ENCODE results near the gene TPRX2. TPM values are rescaled to one million over a fixed set of nuclear protein-coding genes. Genes with fewer than 3 reads are reported as not detected.
"Not testable (repeated sequence)": the region's sequence is repeated elsewhere in the genome, so short reads cannot be mapped to it uniquely, and the experiment has no call there.

TPRX2 gene
- total RNA-seq, 1 donor from 2014 or later = not detected

DNA sequence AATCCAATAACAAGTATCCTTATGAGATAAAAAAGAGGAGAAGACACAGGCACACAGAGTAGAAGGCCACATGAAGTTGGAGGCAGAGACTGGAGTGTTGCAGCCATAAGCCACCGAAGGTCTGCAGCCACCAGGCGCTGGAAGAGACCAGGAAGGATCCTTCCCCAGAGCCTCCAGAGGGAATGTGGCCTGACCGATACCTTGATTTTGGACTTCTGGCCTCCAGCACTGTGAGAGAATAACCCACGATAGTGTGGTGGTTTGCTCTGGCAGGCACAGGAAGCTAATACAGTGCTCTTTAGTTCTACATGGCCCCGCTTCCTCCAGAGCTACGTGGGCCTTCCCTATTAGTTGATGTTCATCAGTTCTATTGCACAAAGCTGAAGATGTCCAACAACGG, 42.3 kb downstream of the TPRX2 start:
- H3K9me3 Mint-ChIP-seq = no peaks in the 10 kb centered on the region
- no peaks in the 10 kb centered on the region for H3K4me1 Mint-ChIP-seq (ENCODE audit: low read depth)
- intact Hi-C loops (cut with micrococcal nuclease) = no loop called here
- no peaks in the 10 kb centered on the region for H3K27me3 Mint-ChIP-seq (ENCODE audit: low read depth)
- H3K27ac Mint-ChIP-seq = no peak overlapping the region
- H3K4me3 Mint-ChIP-seq (ENCODE audit: low read depth) = no peak overlapping the region
- DNase-seq (ENCODE audit: low spot score) = no peak
- H3K36me3 Mint-ChIP-seq (ENCODE audit: low read depth) = no peaks in the 10 kb centered on the region

DNA sequence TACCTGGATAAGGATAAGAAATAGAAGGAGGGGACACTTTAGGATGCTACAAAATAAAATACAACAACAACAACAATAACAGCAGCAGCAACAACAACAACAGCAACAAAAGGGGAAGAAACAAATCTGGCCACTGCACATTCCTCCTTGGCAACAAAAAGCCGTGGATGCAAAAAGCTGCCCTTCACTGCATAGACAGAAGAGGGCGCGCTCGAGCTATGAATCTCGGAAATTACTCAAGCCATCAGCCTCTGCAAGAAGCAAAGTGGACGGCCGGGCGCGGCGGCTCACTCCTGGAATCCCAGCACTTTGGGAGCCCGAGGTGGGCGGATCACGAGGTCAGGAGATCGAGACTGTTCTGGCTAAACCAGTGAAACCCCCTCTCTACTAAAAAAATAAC, 50.3 kb downstream of the TPRX2 start:
- H3K36me3 Mint-ChIP-seq (ENCODE audit: low read depth); H3K4me1 Mint-ChIP-seq (ENCODE audit: low read depth); H3K27ac Mint-ChIP-seq; H3K9me3 Mint-ChIP-seq; H3K27me3 Mint-ChIP-seq (ENCODE audit: low read depth); H3K4me3 Mint-ChIP-seq (ENCODE audit: low read depth); intact Hi-C loops (cut with micrococcal nuclease): not testable (repeated sequence)
- peak; percentile 83 for DNase-seq (ENCODE audit: low spot score)

DNA sequence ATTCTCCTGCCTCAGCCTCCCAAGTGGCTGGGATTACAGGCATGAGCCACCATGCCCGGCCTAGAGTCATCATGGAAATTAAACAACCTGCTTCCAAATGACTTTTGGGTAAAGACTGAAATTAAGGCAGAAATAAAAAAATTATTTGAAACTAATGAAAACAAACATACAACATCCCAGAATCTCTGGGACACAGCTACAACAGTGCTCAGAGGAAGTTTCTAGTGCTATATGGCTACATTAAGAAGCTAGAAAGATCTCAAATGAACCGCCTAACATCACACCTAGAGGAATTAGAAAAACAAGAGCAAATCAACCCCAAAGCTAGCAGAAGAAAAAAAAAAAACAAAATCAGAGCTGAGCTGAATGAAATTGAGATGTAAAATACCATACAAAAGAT, 51.2 kb downstream of the TPRX2 start:
- intact Hi-C loops (cut with micrococcal nuclease); H3K36me3 Mint-ChIP-seq (ENCODE audit: low read depth); H3K4me3 Mint-ChIP-seq (ENCODE audit: low read depth); H3K27me3 Mint-ChIP-seq (ENCODE audit: low read depth); H3K9me3 Mint-ChIP-seq; DNase-seq (ENCODE audit: low spot score); H3K4me1 Mint-ChIP-seq (ENCODE audit: low read depth); H3K27ac Mint-ChIP-seq: not testable (repeated sequence)

Other genes starting within 250 kb of the TPRX2 start
- 1.4 TPM in 2 replicates for gene EHD2, start 145.8 kb upstream of the TPRX2 start, total RNA-seq
- gene NOP53, start 113.7 kb upstream of the TPRX2 start, total RNA-seq = 266 and 269 TPM in 2 replicates
- gene SELENOW, start 80.5 kb upstream of the TPRX2 start, total RNA-seq = 89.0 and 98.3 TPM in 2 replicates
- gene TPRX1, start 54.7 kb upstream of the TPRX2 start, total RNA-seq = not detected in 2 replicates
- not detected in 2 replicates for gene CRX, start 37.3 kb upstream of the TPRX2 start, total RNA-seq
- gene SULT2A1, start 27.1 kb downstream of the TPRX2 start, total RNA-seq = not detected in 2 replicates
- not detected in 2 replicates for gene BSPH1, start 132.9 kb downstream of the TPRX2 start, total RNA-seq
- not detected in 2 replicates for gene ELSPBP1, start 135.4 kb downstream of the TPRX2 start, total RNA-seq
- gene CABP5, start 184.8 kb downstream of the TPRX2 start, total RNA-seq = not detected in 2 replicates

Measured in activated T-helper 2 cell treated with anti-CD3 and anti-CD28 coated beads, Interferon-gamma antibody, Interleukin-2, Interleukin-4, amounts not matched to agents 10 μg/mL and 5 μg/mL and 100 μg/mL, durations not matched to agents 14 hours and 24 hours and 36 hours (primary cell).